HepG2 (cell line): Measurements from ENCODE around the gene ARPC1A. TPM values are rescaled to one million over a fixed set of nuclear protein-coding genes. Genes with fewer than 3 reads are reported as not detected.

Experiments used
- ATAC-seq: fragments of 200-7000 bp; cut with Tn5 transposase; 3 replicates; pipeline ENCODE4 v1.9.1; 2020; ENCODE audit warnings: mild to moderate bottlenecking, moderate library complexity
- BruUV-seq: library from RNA; stranded (reverse); fragments of 400-500 nt; replicated peaks from 2 replicates; lab custom pipeline; 2021; lab: Mats Ljungman, UMichigan
- CTCF ChIA-PET: fragments of 300-600 bp; formaldehyde crosslinking; extraction: SDS; loops from one replicate; lab custom pipeline; 2021; ENCODE audit warnings: low total read pairs, inconsistent platforms, low intra/inter-chr PET ratio; lab: Yijun Ruan, JAX
- POLR2A ChIA-PET: fragments of 350-600 bp; sonication (Branson Sonifier 250); formaldehyde crosslinking; loops from one replicate; lab custom pipeline; 2020; ENCODE audit warnings: antibody characterized with exemption, inconsistent platforms; lab: Yijun Ruan, JAX
- DNase-seq: peaks from one replicate; pipeline ENCODE4 v3.0.0-alpha.2; 2015; ENCODE audit warnings: low spot score
- FAIRE-seq: peaks from 3 replicates; lab custom pipeline; 2011; peaks lifted over from hg19 to GRCh38; lab: Jason Lieb, UNC
- H2AFZ ChIP-seq: one replicate; pipeline ENCODE4 v1.6.1; 2011; ENCODE audit warnings: low read length, inconsistent platforms
- H3K27ac ChIP-seq: fragments of 300-600 bp; 3 replicates; pipeline ENCODE4 v1.8.0; 2011; ENCODE audit warnings: mixed run types, mild to moderate bottlenecking, mixed read lengths, low read length, inconsistent platforms; ENCODE audit not compliant: insufficient read depth; ENCODE audit errors: extremely low read length
- H3K27me3 ChIP-seq, 2 experiments: fragments of 200-600 bp in 1 of 2; 2 replicates in 1 of 2; 3 replicates in 1 of 2; pipeline versions ENCODE4 v1.6.0 to v1.8.0; 2011; ENCODE audit warnings: low read length in 2 of 2, mild to moderate bottlenecking in 2 of 2, moderate library complexity in 2 of 2, inconsistent platforms in 1 of 2; ENCODE audit not compliant: insufficient read depth in 2 of 2, control insufficient read depth in 1 of 2
- H3K36me3 ChIP-seq, 2 experiments: fragments of 200-600 bp in 1 of 2; replicated peaks in 1 of 2; 2 replicates in 1 of 2; 3 replicates in 1 of 2; pipeline versions ENCODE4 v1.5.1 to v1.8.0; 2011; ENCODE audit warnings: low read length in 2 of 2, inconsistent platforms in 1 of 2; ENCODE audit not compliant: insufficient read depth in 2 of 2, control insufficient read depth in 1 of 2
- H3K4me1 ChIP-seq: 2 replicates; pipeline ENCODE4 v1.5.1; 2012; ENCODE audit warnings: low read length, inconsistent platforms; ENCODE audit not compliant: insufficient read depth
- H3K4me2 ChIP-seq: 2 replicates; pipeline ENCODE4 v1.6.0; 2011; ENCODE audit warnings: low read depth, low read length, inconsistent platforms
- H3K4me3 ChIP-seq, 3 experiments: fragments of 200-600 bp in 1 of 3; sonication (generic), shearing (Covaris generic) in 1 of 3; replicated peaks in 1 of 3; 2 replicates each; pipeline ENCODE4 v1.5.1; 2011 to 2016; ENCODE audit warnings: low read length in 3 of 3, inconsistent platforms in 2 of 3, low read depth in 2 of 3, mild to moderate bottlenecking in 2 of 3, control low read depth in 1 of 3, mixed read lengths in 1 of 3; ENCODE audit not compliant: insufficient read depth in 1 of 3
- H3K79me2 ChIP-seq: one replicate; pipeline ENCODE4 v1.6.1; 2011; ENCODE audit warnings: low read length, inconsistent platforms; ENCODE audit not compliant: insufficient read depth
- H3K9ac ChIP-seq: 2 replicates; pipeline ENCODE4 v1.6.0; 2011; ENCODE audit warnings: mild to moderate bottlenecking, low read depth, low read length, inconsistent platforms; ENCODE audit not compliant: insufficient read depth
- H3K9me3 ChIP-seq: 2 replicates; pipeline ENCODE4 v1.5.1; 2012; ENCODE audit warnings: mild to moderate bottlenecking, low read length
- H4K20me1 ChIP-seq: 2 replicates; pipeline ENCODE4 v1.6.0; 2011; ENCODE audit warnings: inconsistent platforms, mild to moderate bottlenecking, low read length, moderate library complexity; ENCODE audit not compliant: insufficient read depth
- ATF1 ChIP-seq: IDR thresholded peaks from 2 replicates; pipeline ENCODE4 v1.6.1; 2016; ENCODE audit warnings: mild to moderate bottlenecking, control low read depth
- BRCA1 ChIP-seq: sonication (generic); formaldehyde crosslinking; IDR thresholded peaks from 2 replicates; pipeline ENCODE4 v1.4.0; 2020; ENCODE audit warnings: missing genetic modification reagents
- EEA1 ChIP-seq: sonication (generic); formaldehyde crosslinking; IDR thresholded peaks from 2 replicates; pipeline ENCODE4 v1.5.1; 2020; ENCODE audit warnings: mild to moderate bottlenecking, missing genetic modification reagents, borderline replicate concordance
- ESRRA ChIP-seq: sonication (generic); formaldehyde crosslinking; IDR thresholded peaks from 2 replicates; pipeline ENCODE4 v1.5.1; 2020; ENCODE audit warnings: mild to moderate bottlenecking, low read depth, missing genetic modification reagents
- GABPB1 ChIP-seq: IDR thresholded peaks from 2 replicates; pipeline ENCODE4 v1.6.1; 2016; ENCODE audit warnings: mild to moderate bottlenecking, missing genetic modification reagents, moderate library complexity, missing compliant biosample characterization
- HNRNPUL1 ChIP-seq: fragments of 200-400 bp; formaldehyde crosslinking; IDR thresholded peaks from 2 replicates; pipeline ENCODE4 v1.6.1; 2017; ENCODE audit warnings: low read depth, mild to moderate bottlenecking, low read length, moderate library complexity
- HOXA5 ChIP-seq: sonication (generic); formaldehyde crosslinking; IDR thresholded peaks from 2 replicates; pipeline ENCODE4 v1.4.0; 2020; ENCODE audit warnings: missing genetic modification reagents
- JUN ChIP-seq: sonication (generic); formaldehyde crosslinking; IDR thresholded peaks from 2 replicates; pipeline ENCODE4 v1.4.0; 2020; ENCODE audit warnings: mild to moderate bottlenecking, missing genetic modification reagents
- KAT8 ChIP-seq: IDR thresholded peaks from 2 replicates; pipeline ENCODE4 v1.6.1; 2016; ENCODE audit warnings: missing genetic modification reagents, missing compliant biosample characterization
- KMT2A ChIP-seq: sonication (generic); formaldehyde crosslinking; IDR thresholded peaks from 2 replicates; pipeline ENCODE4 v1.4.0; 2020; ENCODE audit warnings: missing genetic modification reagents
- MEIS1 ChIP-seq: sonication (generic); formaldehyde crosslinking; IDR thresholded peaks from 2 replicates; pipeline ENCODE4 v1.9.0; 2021; ENCODE audit warnings: mild to moderate bottlenecking, missing genetic modification reagents, moderate library complexity, borderline replicate concordance
- PCBP1 ChIP-seq: fragments of 200-400 bp; formaldehyde crosslinking; IDR thresholded peaks from 2 replicates; pipeline ENCODE4 v1.6.1; 2017; ENCODE audit warnings: mild to moderate bottlenecking, low read depth, low read length, borderline replicate concordance
- PITX1 ChIP-seq: sonication (generic); formaldehyde crosslinking; IDR thresholded peaks from 2 replicates; pipeline ENCODE4 v1.5.1; 2020; ENCODE audit warnings: mild to moderate bottlenecking, missing genetic modification reagents
- POLR2A ChIP-seq, 2 experiments: IDR thresholded peaks; 2 replicates each; pipeline ENCODE4 v1.6.1; 2011; ENCODE audit warnings: low read depth in 2 of 2, low read length in 2 of 2, mild to moderate bottlenecking in 1 of 2, moderate library complexity in 1 of 2; ENCODE audit not compliant: insufficient read depth in 1 of 2
- RARA ChIP-seq: IDR thresholded peaks from 2 replicates; pipeline ENCODE4 v1.6.1; 2016; ENCODE audit warnings: missing genetic modification reagents, missing compliant biosample characterization
- RBFOX2 ChIP-seq: fragments of 200-400 bp; formaldehyde crosslinking; IDR thresholded peaks from 2 replicates; pipeline ENCODE4 v1.6.1; 2017; ENCODE audit warnings: low read depth, mild to moderate bottlenecking, low read length
- SP2 ChIP-seq: sonication (generic); formaldehyde crosslinking; IDR thresholded peaks from 2 replicates; pipeline ENCODE4 v1.5.1; 2020; ENCODE audit warnings: mild to moderate bottlenecking, missing genetic modification reagents
- SPEN ChIP-seq: sonication (generic); formaldehyde crosslinking; IDR thresholded peaks from 2 replicates; pipeline ENCODE4 v1.5.1; 2020; ENCODE audit warnings: low read depth, mild to moderate bottlenecking, missing genetic modification reagents
- SRY ChIP-seq: sonication (generic); formaldehyde crosslinking; IDR thresholded peaks from 2 replicates; pipeline ENCODE4 v1.8.0; 2022; ENCODE audit warnings: mild to moderate bottlenecking, missing genetic modification reagents
- SSRP1 ChIP-seq: IDR thresholded peaks from 2 replicates; pipeline ENCODE4 v1.6.1; 2016; ENCODE audit warnings: control low read depth
- ZNF205 ChIP-seq: IDR thresholded peaks from 2 replicates; pipeline ENCODE4 v1.6.1; 2018; ENCODE audit warnings: missing biosample characterization, missing genetic modification reagents
- ZNF224 ChIP-seq: sonication (generic); formaldehyde crosslinking; IDR thresholded peaks from 2 replicates; pipeline ENCODE4 v1.5.0; 2020; ENCODE audit warnings: mild to moderate bottlenecking, missing genetic modification reagents
- ZNF597 ChIP-seq: sonication (generic); formaldehyde crosslinking; IDR thresholded peaks from 2 replicates; pipeline ENCODE4 v1.5.0; 2020; ENCODE audit warnings: missing genetic modification reagents
- ZNF878 ChIP-seq: sonication (generic); formaldehyde crosslinking; IDR thresholded peaks from 2 replicates; pipeline ENCODE4 v1.8.1; 2023; ENCODE audit warnings: mild to moderate bottlenecking, missing genetic modification reagents, moderate library complexity
- whole genome bisulfite sequencing: methylation state at CpG from one replicate; pipeline ENCODE4 v1.1.6; 2017; ENCODE audit warnings: low lambda C conversion rate; 5-methylcytosine and 5-hydroxymethylcytosine counted together
- in situ Hi-C: cut with HindIII; loops from 2 replicates; pipeline ENCODE4 v1.10.0; 2017; ENCODE audit warnings: low pct_unique_long_range_greater_than_20kb; ENCODE audit not compliant: extremely low pct_ligation_motif_present
- intact Hi-C: fragments of 100-400 bp; cut with micrococcal nuclease; formaldehyde crosslinking; loops from one replicate; pipeline ENCODE4 v1.10.0; 2022; ENCODE audit not compliant: unreplicated experiment
- polyA plus RNA-seq, 8 experiments: library from polyadenylated mRNA; depleted of rRNA in 3 of 8; stranded (reverse) in 7 of 8; unstranded in 1 of 8; fragments of >200 nt; fragmentation: Illumina TruSeq in 4 of 8; extraction: Trizol in 4 of 8; gene quantifications; 2 replicates each; pipeline versions ENCODE4 v1.2.1 to v1.2.3, GENCODE V29; 2011 to 2016; ENCODE audit warnings: low read depth in 4 of 8, missing spikeins in 1 of 8, mixed read lengths in 1 of 8; ENCODE audit not compliant: insufficient read depth in 1 of 8
- total RNA-seq, 5 experiments: library from RNA; depleted of rRNA; stranded (reverse); fragments of >200 nt; fragmentation: Illumina TruSeq; extraction: Trizol; gene quantifications; 2 replicates each; pipeline ENCODE4 v1.2.3, GENCODE V29; 2016; ENCODE audit warnings: low read depth in 1 of 5
- TF ChIP-seq, protein P1 (sequence below): sonication (generic); formaldehyde crosslinking; IDR thresholded peaks from 2 replicates; pipeline ENCODE4 v1.4.0; 2020; ENCODE audit warnings: missing genetic modification reagents; ENCODE audit errors: not compliant biosample characterization

The ARPC1A gene
- total and polyA plus RNA-seq, 2 of the 13 experiments (the other 11 are each of a cell fraction or from before 2014, with no cell fraction given), result 44.3 to 88.5 TPM

- intact Hi-C loops (loop anchor here (2.0 to 5.0 kb wide), 2 partner anchors 36 to 56 kb away; partner anchors contain the start of gene ARPC1B), in situ Hi-C loops (no loop called here)
- Histone ChIP-seq H3K4me1 (peaks cover 41% of the 10 kb centered on the region), H3K27ac (peak within 1 kb of the TSS; percentile 98), H3K9me3 (no peaks in the 10 kb centered on the region), H2AFZ (no peak within 1 kb of the TSS), H3K4me3 (peak within 1 kb of the TSS; percentile 80 to 100 (median 93)), H4K20me1 (peaks cover 5% of the 10 kb centered on the region; the same call in 1 of the 2 replicates), H3K27me3 (peaks cover 0 to 4% of the 10 kb centered on the region in 2 experiments; a peak in 2 of 5 replicates), H3K79me2 (peaks cover 62% of the 10 kb centered on the region), H3K4me2 (peak within 1 kb of the TSS; percentile 84), H3K9ac (peak within 1 kb of the TSS; percentile 99), H3K36me3 (peaks cover 18 to 44% of the 10 kb centered on the region in 2 experiments)
- DNase-seq, result peak; percentile 91
- BruUV-seq, result no TSS peak
- POLR2A ChIA-PET, result interaction anchor here (0.7 to 2.6 kb wide), 22 partner anchors 8 to 567 kb away, joined by 3 to 29 read pairs (median 6); partner anchors contain the start of genes ARPC1A, ARPC1B, ATP5MF and AZGP1
- WGBS, result under 1% methylated on average over 35 of the region's 72 CpGs
- CTCF ChIA-PET, result no interaction called here
- FAIRE-seq, result peak; percentile 94
- peak; percentile 90 for ATAC-seq
- TF ChIP-seq KMT2A, result peak; percentile 51; the same call in 1 of the 2 replicates
- peak; percentile 85 for TF ChIP-seq SPEN (CRISPR knock-in tag)
- TF ChIP-seq SSRP1 (CRISPR knock-in tag), result no peak
- peak; percentile 29; the same call in 1 of the 2 replicates for TF ChIP-seq PITX1
- TF ChIP-seq ZNF597 (CRISPR knock-in tag), result no peak
- TF ChIP-seq RARA (CRISPR knock-in tag), result 0 out of 2 replicates have a peak, but pooled peaks have one; percentile 23
- peak; percentile 87; the same call in 1 of the 2 replicates for TF ChIP-seq JUN (CRISPR knock-in tag)
- no peak for TF ChIP-seq HOXA5 (CRISPR knock-in tag)
- TF ChIP-seq HNRNPUL1, result no peak
- TF ChIP-seq SP2 (CRISPR knock-in tag), result peak; percentile 48
- peak; percentile 99 for TF ChIP-seq GABPB1 (CRISPR knock-in tag)
- peak; percentile 74; the same call in 1 of the 2 replicates for TF ChIP-seq ZNF205
- peak; percentile 72; the same call in 1 of the 2 replicates for TF ChIP-seq MEIS1 (CRISPR knock-in tag)
- TF ChIP-seq BRCA1 (CRISPR knock-in tag), result no peak
- TF ChIP-seq ESRRA (CRISPR knock-in tag), result peak; percentile 70
- peak; percentile 78; the same call in 1 of the 2 replicates for TF ChIP-seq EEA1 (CRISPR knock-in tag)
- TF ChIP-seq POLR2A (IDR thresholded peaks at IDR 0.05; ENCODE audit: insufficient read depth in 1 of 2, low read depth in 2 of 2, low read length in 2 of 2), result peak; percentile 91 to 95
- TF ChIP-seq PCBP1, result no peak
- peak; percentile 94 for TF ChIP-seq RBFOX2
- peak; percentile 94 for TF ChIP-seq KAT8 (CRISPR knock-in tag)
- TF ChIP-seq ZNF224 (CRISPR knock-in tag), result peak; percentile 85
- TF ChIP-seq, protein P1, sequence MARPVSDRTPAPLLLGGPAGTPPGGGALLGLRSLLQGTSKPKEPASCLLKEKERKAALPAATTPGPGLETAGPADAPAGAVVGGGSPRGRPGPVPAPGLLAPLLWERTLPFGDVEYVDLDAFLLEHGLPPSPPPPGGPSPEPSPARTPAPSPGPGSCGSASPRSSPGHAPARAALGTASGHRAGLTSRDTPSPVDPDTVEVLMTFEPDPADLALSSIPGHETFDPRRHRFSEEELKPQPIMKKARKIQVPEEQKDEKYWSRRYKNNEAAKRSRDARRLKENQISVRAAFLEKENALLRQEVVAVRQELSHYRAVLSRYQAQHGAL (CRISPR knock-in tag), result no peak
- peak; percentile 76 for TF ChIP-seq ATF1
- TF ChIP-seq SRY, result peak; percentile 61; the same call in 1 of the 2 replicates
- no peak for TF ChIP-seq ZNF878 (CRISPR knock-in tag)
These were observed 82.9 kb downstream of the ARPC1A start, which contains the start of the genes BUD31 and PDAP1 for GRCh38 chr7:99408379-99409191. TSS of gene BUD31 (plus strand) at chr7:99408969. CDS start at chr7:99411093, 2,124 bp downstream. TSS of gene PDAP1 (minus strand) at chr7:99408597. CDS start at chr7:99408548, 49 bp downstream.
